Fibroblast of upper back skin (primary cell): ENCODE measurements around the gene ARID5B.

Experiments used
- DNase-seq: peaks from one replicate; pipeline ENCODE4 v3.0.0-alpha.2; 2013

The ARID5B gene

GRCh38 chr10:62057850-62058249 lies 156.4 kb downstream of the ARID5B start:
- peak; percentile 41 for DNase-seq

GRCh38 chr10:62058476-62058875 lies 157.0 kb downstream of the ARID5B start:
- DNase-seq: no peak

DNA sequence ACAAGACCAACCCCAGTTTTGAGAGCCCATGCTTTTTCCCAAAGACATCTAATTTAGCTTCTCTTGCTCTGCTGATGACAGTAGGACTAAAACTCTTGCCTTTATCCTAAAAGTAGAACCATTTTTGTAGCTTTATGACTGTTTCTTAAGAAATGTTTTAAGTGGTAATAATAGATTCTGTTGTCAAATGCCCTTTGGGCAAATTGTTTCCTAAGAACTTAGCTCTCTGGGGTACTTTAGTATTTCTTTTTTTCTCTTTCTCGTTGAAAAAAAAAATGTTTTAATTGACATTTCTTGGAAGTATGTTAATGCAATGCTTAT lies 157.4 kb downstream of the ARID5B start:
- DNase-seq: no peak

GRCh38 chr10:62059217-62059920 lies 157.9 kb downstream of the ARID5B start:
- DNase-seq: peak; percentile 52

DNA sequence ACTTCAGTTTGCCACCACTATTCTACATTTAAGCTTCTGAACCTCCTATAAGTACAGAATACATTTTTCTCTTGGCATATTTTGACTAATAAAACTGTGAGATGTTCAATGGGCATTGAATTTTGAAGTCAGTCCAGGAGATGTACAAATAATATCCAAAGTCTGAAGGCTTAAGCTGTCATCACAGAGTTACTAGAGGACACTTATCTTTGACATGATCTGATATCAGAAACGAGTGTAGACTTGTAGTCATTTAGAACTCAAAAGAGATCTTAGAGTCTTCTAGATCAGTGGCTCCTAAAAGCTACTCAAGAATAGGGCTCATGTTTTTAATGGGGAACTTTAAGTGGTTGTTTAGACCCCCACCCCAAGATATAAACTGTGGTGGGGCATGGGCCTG lies 160.5 kb downstream of the ARID5B start:
- no peak for DNase-seq

DNA sequence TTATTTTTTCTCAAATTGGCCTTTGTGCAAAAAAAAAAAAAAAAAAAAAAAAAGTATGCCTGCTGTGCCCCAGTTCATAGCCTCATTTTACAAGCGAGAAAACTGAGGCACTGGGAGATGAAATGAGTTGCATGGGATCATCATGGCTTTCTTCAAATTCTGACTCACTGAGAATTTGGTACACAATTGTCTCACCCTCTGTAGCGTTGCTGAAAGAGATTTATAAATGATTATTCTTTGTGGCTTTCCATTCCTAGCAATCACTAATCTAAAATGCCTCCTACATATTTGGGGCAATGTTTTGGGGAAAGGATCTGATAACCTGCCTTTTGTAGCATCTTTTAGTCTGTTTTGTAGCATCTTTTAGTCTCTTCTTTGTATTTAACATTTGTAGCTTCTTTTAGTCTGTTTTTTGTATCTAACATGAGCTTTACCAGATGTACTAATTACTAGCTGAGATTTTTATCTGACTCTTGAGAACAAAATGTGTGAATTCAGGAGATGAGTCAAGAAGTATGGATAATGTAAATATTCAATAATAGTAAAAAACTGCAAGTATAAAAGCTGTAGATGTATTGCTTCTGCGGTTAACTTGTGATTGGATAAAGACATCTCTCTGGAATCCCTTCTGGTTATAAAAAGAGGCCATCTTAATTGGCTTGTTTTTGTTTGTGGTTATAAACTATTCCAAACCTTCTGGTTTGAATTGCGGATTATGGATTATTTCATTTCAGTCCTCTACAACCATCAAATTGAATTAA lies 161.4 kb downstream of the ARID5B start:
- DNase-seq: peak; percentile 90

DNA sequence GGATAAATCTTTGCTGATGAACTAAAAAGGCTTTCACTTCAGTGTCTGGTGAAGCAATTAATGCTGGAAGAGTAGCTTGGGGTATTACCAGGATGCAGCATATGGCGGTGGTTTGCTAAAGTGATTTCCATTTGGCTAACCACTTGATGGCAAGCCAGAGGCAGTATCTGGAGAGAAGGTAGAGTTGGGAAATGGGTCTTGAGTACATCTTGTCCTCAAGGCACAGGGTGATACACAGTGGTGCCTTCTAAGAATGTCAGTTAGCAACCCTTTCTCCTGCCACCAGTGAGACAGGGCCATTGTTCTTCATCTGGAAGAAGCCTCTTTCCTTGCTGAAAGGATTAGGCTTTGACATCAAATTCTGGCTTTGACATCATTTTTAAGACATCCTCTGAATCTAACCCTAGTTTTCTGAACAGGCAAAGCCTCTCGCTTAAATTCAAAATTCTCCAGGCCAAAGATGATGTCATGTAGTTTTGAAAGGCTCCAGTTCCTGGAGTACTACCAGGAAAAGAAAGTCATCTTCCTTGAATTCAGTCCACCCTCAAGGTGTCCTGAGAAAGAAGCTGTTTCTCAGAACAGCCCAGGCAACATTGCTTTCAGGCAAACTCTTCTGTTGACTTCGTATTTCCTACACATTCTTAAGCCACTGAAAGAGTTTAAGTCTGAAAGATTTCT lies 162.4 kb downstream of the ARID5B start:
- peak; percentile 47 for DNase-seq

DNA sequence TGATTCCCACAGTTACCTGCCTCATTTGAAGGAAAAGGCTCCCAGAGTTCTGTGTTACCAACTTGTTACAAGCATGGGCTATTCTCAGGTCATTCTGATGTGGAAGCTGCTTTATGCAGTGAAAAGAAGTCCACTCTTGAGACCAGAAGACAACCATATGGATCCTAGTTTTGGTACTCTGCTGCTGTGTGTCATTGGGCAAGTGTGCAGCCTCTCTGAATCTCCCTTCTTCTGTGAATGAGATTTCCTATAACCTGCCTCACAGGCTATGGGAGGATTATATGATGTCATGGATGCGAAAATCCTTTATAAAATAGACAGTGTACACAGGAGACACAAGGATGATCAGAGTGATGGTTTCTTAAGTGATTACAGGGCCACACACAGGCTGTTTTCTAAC lies 166.1 kb downstream of the ARID5B start:
- no peak for DNase-seq

- DNase-seq: no peak
Measured at GRCh38 chr10:62068464-62068863, 167.0 kb downstream of the ARID5B start.

DNA sequence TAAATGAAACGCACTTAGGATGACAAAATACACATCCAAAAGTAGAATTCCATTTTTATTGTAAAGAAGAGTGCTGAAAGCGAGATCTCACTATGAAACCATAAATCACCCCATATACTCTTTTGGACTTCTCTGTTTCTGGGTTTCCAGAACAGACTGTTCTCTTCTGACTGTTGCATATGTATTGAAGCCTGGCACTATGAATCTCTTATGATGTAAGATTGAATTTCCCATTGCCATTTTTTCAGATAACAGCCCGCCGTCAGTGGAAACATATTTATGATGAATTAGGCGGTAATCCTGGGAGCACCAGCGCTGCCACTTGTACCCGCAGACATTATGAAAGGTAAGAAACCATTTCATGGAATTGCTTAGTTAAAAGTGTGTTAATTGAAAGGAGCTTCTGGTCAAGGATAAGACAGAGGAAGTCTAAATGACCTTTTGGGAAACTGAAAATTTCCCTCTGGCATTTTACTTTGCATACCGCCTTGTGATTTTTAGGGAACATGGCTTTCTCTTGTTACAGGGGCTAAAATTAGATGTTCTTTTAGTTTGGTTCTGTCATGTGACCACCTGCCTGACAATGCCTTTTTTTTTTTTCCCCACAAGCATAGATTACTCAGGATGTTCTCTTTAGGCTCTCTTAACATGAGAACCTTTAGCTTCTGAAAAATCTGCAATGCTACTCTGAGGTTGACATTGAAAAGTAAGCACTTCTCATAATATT lies 168.1 kb downstream of the ARID5B start:
- no peak for DNase-seq

- DNase-seq: peak; percentile 64
Measured at GRCh38 chr10:62071846-62072281, 170.4 kb downstream of the ARID5B start.

DNA sequence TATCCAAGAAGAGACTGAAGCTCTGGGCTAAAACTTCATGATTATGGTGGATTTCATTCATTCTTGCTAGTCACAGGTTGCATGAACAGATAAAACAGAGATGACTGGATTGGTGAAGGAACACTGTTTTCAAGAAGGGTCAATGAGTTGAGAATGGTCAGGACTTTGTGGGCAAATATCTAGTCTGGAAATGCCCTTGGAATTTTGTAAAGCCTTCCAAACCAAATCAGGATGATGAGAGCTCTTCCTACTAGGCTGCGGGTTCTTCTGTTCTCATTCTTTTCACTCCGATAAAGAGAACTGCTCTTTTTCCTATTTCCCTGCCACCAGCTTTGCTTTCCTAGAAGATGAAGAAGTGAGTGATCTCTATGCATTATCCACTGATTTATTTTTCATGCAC lies 171.4 kb downstream of the ARID5B start:
- peak; percentile 55 for DNase-seq

- peak; percentile 62 for DNase-seq
Measured at GRCh38 chr10:62073429-62073828, 171.9 kb downstream of the ARID5B start.

GRCh38 chr10:62075414-62075813 lies 173.9 kb downstream of the ARID5B start:
- no peak for DNase-seq

GRCh38 chr10:62075912-62076311 lies 174.4 kb downstream of the ARID5B start:
- DNase-seq: no peak

DNA sequence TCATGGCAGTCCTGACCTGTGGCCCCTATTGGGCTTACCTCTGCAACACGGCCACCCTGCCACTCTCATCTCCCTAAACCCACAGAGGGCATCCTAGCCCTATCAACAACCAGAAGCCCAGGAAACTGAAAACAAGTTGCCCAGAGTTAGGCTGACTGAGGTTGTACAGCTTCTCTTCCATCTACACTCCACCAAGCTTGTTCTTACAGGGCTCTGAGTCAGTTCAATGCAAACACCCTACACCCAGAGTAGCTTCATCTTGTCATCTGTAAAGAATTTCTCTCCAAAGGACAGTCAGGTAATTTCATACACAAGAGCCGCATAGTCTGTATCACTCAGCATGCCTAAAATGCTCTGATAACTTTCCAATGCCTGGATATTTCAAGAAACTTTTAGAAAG lies 175.4 kb downstream of the ARID5B start:
- peak; percentile 86 for DNase-seq

GRCh38 chr10:62077330-62078015 lies 176.0 kb downstream of the ARID5B start:
- no peak for DNase-seq

DNA sequence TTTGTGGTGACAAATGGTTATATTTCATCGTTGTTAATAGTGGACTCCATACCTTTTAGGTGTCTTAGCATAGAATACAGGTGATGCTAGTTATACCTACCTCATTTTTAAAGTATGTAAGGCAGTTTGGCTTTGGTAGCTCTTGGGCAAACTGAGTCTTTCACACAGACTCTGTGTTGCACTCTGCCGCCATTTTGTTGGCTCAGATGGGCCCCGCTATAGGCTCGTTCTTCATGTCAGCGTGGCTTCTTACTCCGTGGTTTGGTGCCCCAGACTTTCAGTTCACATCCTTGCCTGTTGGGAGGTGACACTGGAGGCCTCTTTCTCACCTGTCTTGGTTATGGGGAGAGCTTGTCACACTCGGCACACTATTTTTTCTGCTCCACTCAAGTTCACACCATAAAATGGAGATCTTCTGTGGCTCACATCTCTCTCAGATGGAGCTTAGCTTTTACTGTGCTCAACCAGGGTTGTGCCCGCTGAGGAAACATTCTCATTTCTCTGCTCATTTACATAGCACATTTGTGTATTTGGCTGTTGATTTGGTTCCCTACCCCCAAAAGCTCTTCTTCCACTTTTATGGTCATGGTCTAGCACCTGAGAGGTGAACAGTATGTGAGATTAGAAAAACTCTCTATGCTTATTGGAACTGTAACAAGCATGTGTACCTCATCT lies 178.5 kb downstream of the ARID5B start:
- no peak for DNase-seq

DNA sequence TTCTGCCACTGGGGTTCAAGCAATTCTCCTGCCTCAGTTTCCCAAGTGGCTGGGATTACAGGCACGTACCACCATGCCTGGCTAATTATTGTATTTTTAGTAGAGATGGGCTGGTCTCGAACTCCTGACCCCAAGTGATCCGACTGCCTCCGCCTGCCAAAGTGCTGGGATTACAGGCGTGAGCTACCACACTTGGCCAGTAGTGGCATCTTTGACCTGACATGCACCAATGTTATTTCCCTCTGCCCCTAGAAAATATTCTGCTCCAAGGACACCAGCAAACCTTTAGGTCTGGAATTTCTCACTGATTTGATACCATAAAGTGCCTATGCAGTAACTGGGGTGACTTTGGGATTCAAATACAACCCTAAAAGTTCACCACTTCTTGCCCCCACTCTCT lies 179.4 kb downstream of the ARID5B start:
- no peak for DNase-seq

GRCh38 chr10:62081341-62082270 lies 180.1 kb downstream of the ARID5B start:
- peak; percentile 54 for DNase-seq

- DNase-seq: no peak
Measured at GRCh38 chr10:62082271-62082656, 180.8 kb downstream of the ARID5B start.
